Testis (tissue), 2 donors: ENCODE measurements around the gene P2RX7.

ENCODE experiments used
- CTCF ChIP-seq, 3 experiments: fragments of 450-650 bp in 2 of 3; fragments of 200-600 bp in 1 of 3; sonication (generic) in 1 of 3; IDR thresholded peaks; one replicate each; pipeline ENCODE4 v1.5.1; 2016 to 2019; ENCODE audit warnings: antibody characterized with exemption in 3 of 3, mild to moderate bottlenecking in 2 of 3, moderate library complexity in 1 of 3
- POLR2A ChIP-seq: fragments of 450-650 bp; IDR thresholded peaks from one replicate; pipeline ENCODE4 v1.6.1; 2017; ENCODE audit warnings: antibody characterized with exemption, mild to moderate bottlenecking, moderate library complexity

GRCh38 chr12:121085069-121085468 lies 47.6 kb upstream of the P2RX7 start:
- no peak for TF ChIP-seq CTCF (IDR thresholded peaks at IDR 0.05)
- no peak for TF ChIP-seq POLR2A
